Stimulated activated CD8-positive, alpha-beta memory T cell treated with anti-CD3 and anti-CD28 coated beads, Interleukin-15, amount 100 ng/mL, for 4 hours (primary cell): ENCODE measurements around the gene HCN3.

Experiments
- DNase-seq, 2 donors: peaks; one replicate each; pipeline ENCODE4 v3.0.0-alpha.2; 2020; ENCODE audit warnings: low read depth in 2 of 2

HCN3 gene

GRCh38 chr1:155334962-155335361 is 57.7 kb downstream of the HCN3 start:
- no peak for DNase-seq
